Mucosa of descending colon (tissue), 3 donors: Measurements from ENCODE around the gene VPS54. TPM values are rescaled to one million over a fixed set of nuclear protein-coding genes. Genes with fewer than 3 reads are reported as not detected.
A peak's percentile ranks its signal among the peaks of the same experiment; 100 is the strongest.

Experiments used
- ATAC-seq: fragments of 200-7000 bp; cut with Tn5 transposase; one replicate; pipeline ENCODE4 v1.9.1; 2020; ENCODE audit warnings: mild to moderate bottlenecking, moderate library complexity
- DNase-seq, 3 donors: peaks; one replicate each; pipeline ENCODE4 v3.0.0-alpha.2; 2020
- H3K36me3 ChIP-seq: fragments of 200-600 bp; one replicate; pipeline ENCODE4 v1.8.0; 2021; ENCODE audit warnings: low read depth, mild to moderate bottlenecking
- H3K4me1 ChIP-seq: fragments of 200-600 bp; one replicate; pipeline ENCODE4 v1.8.0; 2021; ENCODE audit warnings: low read depth, mild to moderate bottlenecking
- H3K4me3 ChIP-seq: fragments of 200-600 bp; one replicate; pipeline ENCODE4 v1.8.0; 2021; ENCODE audit warnings: mild to moderate bottlenecking
- H3K9me3 ChIP-seq: fragments of 200-600 bp; one replicate; pipeline ENCODE4 v1.8.0; 2021; ENCODE audit warnings: mild to moderate bottlenecking
- CTCF ChIP-seq: fragments of 200-600 bp; IDR thresholded peaks from one replicate; pipeline ENCODE4 v1.8.0; 2022; ENCODE audit warnings: antibody characterized with exemption, mild to moderate bottlenecking
- intact Hi-C, 2 donors: fragments of 100-400 bp; cut with DNase I in 1 of 2; cut with micrococcal nuclease in 1 of 2; formaldehyde crosslinking; loops; one replicate each; pipeline versions ENCODE4 v1.11.0 to v1.11.1; 2022; cut with DNase I, micrococcal nuclease
- total RNA-seq, 3 donors: library from RNA; stranded (reverse); fragmentation: NEBNext Ultra II Directional in 2 of 3; extraction: Animal tissue kit (Norgen Biotek cat#: 25700) in 2 of 3; gene quantifications; one replicate each; pipeline versions ENCODE4 v1.2.1 to v1.2.4, GENCODE V29; 2021 to 2023
- donor health status: DM: no; HTN: no; CAD: no; lungs with moderate emphysema.
- donor health status: DM: no; HTN: no; CAD: no.
- donor health status: DM: no; HTN: yes; CAD: no.

The VPS54 gene
- total RNA-seq, 3 donors from 2014 or later: 18.1 to 25.7 (median 21.9) TPM

GRCh38 chr2:63888490-63889402 is 130.5 kb downstream of the VPS54 start:
- H3K9me3 ChIP-seq: no peaks in the 10 kb centered on the region
- ATAC-seq (peak; percentile 83), DNase-seq (peak in 1 of 3 donors; percentile 63)
- intact Hi-C loops: no loop called here
- H3K4me3 ChIP-seq: no peak overlapping the region
- H3K36me3 ChIP-seq: no peaks in the 10 kb centered on the region
- no peaks in the 10 kb centered on the region for H3K4me1 ChIP-seq
- peak; percentile 49 for TF ChIP-seq CTCF

GRCh38 chr2:63888053-63888452 is 131.2 kb downstream of the VPS54 start:
- no peak for TF ChIP-seq CTCF
- Histone ChIP-seq H3K4me3 (no peak overlapping the region), H3K4me1 (no peaks in the 10 kb centered on the region), H3K36me3 (no peaks in the 10 kb centered on the region), H3K9me3 (no peaks in the 10 kb centered on the region)
- ATAC-seq: no peak
- no peak for DNase-seq
- intact Hi-C loops: no loop called here

GRCh38 chr2:63886445-63886844 is 132.8 kb downstream of the VPS54 start:
- ATAC-seq (no peak), DNase-seq (no peak)
- Histone ChIP-seq H3K4me1 (no peaks in the 10 kb centered on the region), H3K36me3 (no peaks in the 10 kb centered on the region), H3K9me3 (no peaks in the 10 kb centered on the region), H3K4me3 (no peak overlapping the region)
- no peak for TF ChIP-seq CTCF
- intact Hi-C loops: no loop called here

GRCh38 chr2:63882395-63883105 is 136.7 kb downstream of the VPS54 start:
- DNase-seq (no peak), ATAC-seq (no peak)
- no peaks in the 10 kb centered on the region for H3K36me3 ChIP-seq
- H3K4me1 ChIP-seq: no peaks in the 10 kb centered on the region
- H3K4me3 ChIP-seq: no peak overlapping the region
- no peaks in the 10 kb centered on the region for H3K9me3 ChIP-seq
- no peak for TF ChIP-seq CTCF
- intact Hi-C loops: no loop called here

- ATAC-seq: peak; percentile 15
- Histone ChIP-seq H3K4me3 (no peak overlapping the region), H3K36me3 (no peaks in the 10 kb centered on the region), H3K4me1 (no peaks in the 10 kb centered on the region), H3K9me3 (no peaks in the 10 kb centered on the region)
- intact Hi-C loops: no loop called here
- no peak for DNase-seq
- no peak for TF ChIP-seq CTCF
Measured at GRCh38 chr2:63881205-63881604, 138.0 kb downstream of the VPS54 start.
